GM12801 (cell line): ENCODE results near the gene C5orf34.

Experiments used
- CTCF ChIP-seq: IDR thresholded peaks from one replicate; pipeline ENCODE4 v1.5.1; 2011; ENCODE audit warnings: control low read depth; ENCODE audit not compliant: insufficient read length; ENCODE audit errors: extremely low read depth

Gene C5orf34

GRCh38 chr5:43536972-43537371, 22.0 kb upstream of the C5orf34 start:
- no peak for TF ChIP-seq CTCF

DNA sequence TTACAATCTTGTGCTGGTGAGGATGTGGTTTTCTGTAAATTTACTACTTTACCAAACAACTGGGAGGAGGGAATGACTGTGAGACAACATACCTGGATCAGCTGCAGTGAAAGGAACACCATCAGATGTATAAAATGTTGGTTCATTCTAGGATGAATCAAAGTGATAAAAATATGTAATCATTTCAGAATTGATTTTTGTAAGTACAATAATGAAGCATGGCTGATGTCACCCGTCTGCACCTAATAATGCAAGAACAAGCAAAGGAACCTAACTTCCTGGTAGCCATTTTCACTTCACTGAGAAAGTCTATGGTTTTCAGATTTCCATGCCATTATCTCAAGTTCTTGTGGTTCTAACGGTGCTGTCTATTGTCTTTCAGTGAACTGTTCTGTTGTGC, 18.7 kb upstream of the C5orf34 start:
- no peak for TF ChIP-seq CTCF

DNA sequence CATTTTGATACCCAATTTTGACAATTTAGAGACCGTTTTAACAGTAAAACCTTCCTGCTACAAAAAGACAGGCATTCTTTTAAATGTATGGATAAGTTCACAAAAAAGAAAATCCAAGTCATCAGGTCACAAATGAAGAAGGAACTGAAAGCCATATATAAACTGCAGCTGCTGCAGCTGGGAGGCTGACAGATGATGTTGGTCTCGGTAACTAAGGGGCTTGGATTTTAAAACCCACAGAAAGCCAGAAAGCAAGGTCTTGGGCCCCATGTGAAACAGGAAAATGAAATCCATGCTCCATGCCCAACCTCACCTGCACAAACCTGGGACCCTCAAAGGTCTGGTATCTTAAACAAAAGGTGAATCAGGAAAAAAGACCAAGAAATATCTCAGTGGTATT, 15.7 kb upstream of the C5orf34 start:
- TF ChIP-seq CTCF, result no peak

DNA sequence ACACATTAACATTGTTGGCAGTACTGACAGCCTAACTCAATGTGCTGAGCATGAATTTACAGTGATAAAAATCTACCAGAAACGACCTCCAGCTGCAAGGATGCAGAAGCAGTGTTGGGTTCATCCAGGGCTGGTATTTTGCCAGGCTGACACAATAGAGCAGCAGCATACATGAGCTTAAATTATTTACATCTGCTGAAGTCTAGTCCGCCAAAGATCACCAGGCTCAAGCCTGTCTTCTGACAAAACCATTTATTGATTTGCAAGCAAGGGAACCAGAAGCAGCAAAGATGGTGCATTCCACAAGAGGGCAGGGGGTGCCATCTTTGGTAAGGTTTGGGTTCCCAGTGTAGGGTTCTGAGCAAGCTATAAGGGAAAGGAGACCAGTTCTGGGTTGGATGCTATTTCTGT, 8.7 kb upstream of the C5orf34 start:
- TF ChIP-seq CTCF, result no peak

GRCh38 chr5:43520615-43521014, 5.7 kb upstream of the C5orf34 start:
- no peak for TF ChIP-seq CTCF

DNA sequence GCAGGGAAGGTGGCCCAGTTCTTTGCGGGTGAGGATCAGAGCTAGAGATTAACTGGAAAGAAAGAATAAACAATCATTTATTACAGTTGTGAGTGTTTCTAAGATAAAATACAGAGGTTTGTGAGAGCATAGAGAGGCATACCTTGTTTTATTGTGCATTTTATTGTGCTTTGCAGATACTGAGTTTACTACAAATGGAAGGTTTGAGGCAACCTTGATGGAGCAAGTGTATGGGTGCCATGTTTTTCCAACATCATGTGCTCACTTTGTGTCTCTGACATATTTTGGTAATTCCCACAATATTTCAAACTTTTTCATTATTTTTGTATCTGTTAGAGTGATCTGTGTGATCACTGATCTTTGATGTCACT, 715 bp upstream of the C5orf34 start:
- no peak for TF ChIP-seq CTCF

DNA sequence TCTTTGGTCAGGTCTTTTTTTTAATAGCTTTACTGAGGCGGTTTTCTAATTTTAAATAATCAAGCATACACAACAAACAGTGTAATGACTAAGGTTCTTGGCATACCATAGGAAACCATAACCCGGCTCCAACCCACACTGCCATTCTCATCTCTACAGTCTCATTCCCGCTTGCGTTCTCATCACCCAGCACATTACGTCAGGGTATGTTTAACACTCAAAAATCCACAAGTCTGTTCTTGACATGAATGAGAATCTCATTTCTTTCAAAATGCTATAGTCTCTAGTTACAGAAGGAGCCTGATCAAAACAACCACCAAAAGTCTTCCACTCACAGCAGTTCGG, 505 bp downstream of the C5orf34 start:
- no peak for TF ChIP-seq CTCF

GRCh38 chr5:43514025-43514424, 923 bp downstream of the C5orf34 start:
- no peak for TF ChIP-seq CTCF
